LNCaP clone FGC (cell line): ENCODE measurements around the gene PIGZ.
"Not testable (repeated sequence)": the region's sequence is repeated elsewhere in the genome, so short reads cannot be mapped to it uniquely, and the experiment has no call there.

Experiments
- DNase-seq: peaks from one replicate; pipeline ENCODE4 v3.0.0-alpha.2; 2011; ENCODE audit warnings: low read depth
- H3K4me3 ChIP-seq: 2 replicates; pipeline ENCODE4 v1.5.1; 2011; ENCODE audit warnings: mild to moderate bottlenecking, low read depth, low read length, control low read depth
- TF ChIP-seq, protein P1 (sequence below): IDR thresholded peaks from 2 replicates; pipeline ENCODE4 v1.5.1; 2012; ENCODE audit warnings: mild to moderate bottlenecking; ENCODE audit not compliant: control insufficient read depth, insufficient read depth; ENCODE audit errors: extremely low read depth

Gene PIGZ

DNA sequence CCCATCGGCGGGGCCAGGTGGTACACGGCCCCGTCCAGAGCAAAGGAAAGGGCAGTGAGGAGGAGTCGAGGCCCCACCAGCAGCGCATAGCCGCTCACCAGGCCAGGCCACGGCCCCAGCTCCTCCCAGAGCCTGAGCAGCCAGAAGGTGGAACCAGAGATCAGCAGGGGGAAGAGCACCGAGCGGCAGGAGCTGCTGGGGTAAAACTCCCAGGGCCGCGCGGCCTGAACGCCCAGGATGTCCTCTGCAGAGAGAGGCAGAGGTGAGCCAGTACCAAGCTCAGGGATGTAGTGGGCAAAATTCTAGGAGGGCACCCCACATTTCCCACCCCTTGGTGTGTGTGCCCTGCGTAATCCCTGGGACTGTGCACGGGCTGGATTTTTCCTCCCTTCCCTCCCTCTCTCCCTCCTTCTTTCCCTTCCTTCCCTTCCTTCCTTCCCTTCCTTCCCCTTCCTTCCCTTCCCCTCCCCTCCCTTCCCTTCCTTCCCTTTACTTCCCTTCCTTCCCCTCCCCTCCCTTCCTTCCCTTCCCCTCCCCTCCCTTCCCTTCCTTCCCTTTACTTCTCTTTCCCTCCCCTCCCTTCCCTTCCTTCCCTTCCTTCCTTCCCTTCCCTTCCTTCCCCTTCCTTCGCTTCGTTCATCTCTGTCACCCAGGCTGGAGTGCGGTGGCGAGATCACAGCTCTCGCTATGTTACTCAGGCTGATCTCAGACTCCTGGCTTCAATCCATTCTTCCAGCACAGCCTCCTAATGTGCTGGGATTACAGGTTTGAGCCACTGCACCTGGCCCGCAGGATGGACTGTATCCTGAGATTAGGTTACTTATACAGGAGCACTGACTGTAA lies 20.0 kb downstream of the PIGZ start:
- TF ChIP-seq, protein P1, sequence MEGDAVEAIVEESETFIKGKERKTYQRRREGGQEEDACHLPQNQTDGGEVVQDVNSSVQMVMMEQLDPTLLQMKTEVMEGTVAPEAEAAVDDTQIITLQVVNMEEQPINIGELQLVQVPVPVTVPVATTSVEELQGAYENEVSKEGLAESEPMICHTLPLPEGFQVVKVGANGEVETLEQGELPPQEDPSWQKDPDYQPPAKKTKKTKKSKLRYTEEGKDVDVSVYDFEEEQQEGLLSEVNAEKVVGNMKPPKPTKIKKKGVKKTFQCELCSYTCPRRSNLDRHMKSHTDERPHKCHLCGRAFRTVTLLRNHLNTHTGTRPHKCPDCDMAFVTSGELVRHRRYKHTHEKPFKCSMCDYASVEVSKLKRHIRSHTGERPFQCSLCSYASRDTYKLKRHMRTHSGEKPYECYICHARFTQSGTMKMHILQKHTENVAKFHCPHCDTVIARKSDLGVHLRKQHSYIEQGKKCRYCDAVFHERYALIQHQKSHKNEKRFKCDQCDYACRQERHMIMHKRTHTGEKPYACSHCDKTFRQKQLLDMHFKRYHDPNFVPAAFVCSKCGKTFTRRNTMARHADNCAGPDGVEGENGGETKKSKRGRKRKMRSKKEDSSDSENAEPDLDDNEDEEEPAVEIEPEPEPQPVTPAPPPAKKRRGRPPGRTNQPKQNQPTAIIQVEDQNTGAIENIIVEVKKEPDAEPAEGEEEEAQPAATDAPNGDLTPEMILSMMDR, result no peak
- H3K4me3 ChIP-seq, result no peak overlapping the region
- no peak for DNase-seq

DNA sequence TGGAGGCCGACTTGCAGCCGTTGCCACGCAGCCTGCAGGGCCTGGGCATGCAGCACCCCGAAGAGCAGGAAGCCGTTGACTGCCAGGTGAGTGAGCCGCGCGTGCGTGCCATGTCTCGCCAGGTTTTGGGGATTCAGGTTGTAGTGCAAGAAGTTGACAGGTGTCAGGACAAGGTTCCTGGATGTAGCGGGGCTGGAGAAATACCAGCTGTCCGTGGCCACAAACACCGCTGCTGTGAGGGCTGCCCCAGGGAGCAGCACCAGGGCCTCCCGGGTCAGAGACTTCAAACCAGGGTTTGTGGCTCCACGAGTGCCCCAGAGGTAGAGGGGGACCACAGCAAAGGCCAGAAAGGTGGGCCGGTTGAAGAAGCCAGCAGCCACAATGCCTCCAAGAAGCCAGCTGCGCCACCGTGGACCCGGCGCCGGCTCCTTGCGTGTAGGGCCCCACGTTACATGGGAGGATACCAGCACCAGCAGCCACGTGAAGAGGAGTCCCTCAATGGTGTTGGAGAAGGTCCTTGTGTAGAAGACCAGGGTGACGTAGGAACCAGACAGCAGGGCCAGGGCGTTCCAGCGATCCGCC lies 20.7 kb downstream of the PIGZ start:
- TF ChIP-seq, protein P1, result no peak
- H3K4me3 ChIP-seq, result no peak overlapping the region
- no peak for DNase-seq

DNA sequence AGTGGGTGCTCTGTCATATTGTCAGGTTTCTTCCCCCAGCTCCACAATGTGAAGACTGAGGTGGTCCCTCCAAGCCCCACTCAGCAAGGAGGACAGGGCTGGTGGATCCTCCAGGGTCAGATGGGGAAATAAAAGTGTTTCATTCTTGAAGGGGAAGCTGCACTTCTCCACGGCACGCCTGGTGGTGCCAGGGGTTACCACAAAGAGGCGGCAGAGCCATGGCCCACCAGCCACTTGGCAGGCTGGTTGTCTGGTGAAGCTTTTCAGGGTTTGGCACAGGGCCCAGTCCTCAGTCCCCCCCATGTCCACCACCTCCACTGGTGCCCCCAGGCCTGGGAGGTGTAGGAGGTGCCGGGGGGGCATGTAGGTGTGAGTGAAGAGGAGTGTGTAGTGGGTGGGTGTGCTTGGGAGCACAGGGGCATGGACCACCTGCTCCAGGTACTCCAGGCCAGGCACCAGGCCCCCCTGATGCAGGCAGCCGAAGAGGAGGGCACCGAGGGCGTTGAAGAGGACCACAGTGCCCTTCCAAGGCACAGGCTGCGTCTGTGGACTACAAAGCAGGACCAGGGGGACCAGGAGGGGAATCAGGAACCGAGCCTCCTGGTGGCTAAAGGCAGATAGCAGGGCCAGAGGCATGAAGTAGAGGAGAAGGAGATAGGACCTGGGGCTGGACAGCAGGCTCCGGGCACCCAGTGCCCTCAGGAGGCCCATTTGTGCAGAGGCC lies 21.3 kb downstream of the PIGZ start:
- DNase-seq, result no peak
- TF ChIP-seq, protein P1, result peak; percentile 16; the same call in 1 of the 2 replicates
- H3K4me3 ChIP-seq, result no peak overlapping the region

DNA sequence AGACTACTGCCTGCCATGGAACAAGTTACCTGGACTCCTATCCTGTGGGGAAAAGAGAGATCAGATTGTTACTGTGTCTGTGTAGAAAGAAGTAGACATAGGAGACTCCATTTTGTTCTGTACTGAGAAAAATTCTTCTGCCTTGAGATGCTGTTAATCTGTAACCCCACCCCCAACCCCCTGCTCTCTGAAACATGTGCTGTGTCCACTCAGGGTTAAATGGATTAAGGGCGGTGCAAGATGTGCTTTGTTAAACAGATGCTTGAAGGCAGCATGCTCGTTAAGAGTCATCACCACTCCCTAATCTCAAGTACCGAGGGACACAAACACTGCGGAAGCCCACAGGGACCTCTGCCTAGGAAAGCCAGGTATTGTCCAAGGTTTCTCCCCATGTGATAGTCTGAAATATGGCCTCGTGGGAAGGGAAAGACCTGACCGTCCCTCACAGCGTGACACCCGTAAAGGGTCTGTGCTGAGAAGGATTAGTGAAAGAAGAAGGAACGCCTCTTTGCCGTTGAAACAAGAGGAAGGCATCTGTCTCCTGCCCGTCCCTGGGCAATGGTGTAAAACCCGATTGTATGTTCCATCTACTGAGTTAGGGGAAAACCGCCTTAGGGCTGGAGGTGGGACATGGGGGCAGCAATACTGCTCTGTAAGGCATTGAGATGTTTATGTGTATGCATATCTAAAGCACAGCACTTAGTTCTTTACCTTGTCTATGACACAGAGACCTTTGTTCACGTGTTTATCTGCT lies 24.4 kb downstream of the PIGZ start:
- not testable (repeated sequence) for DNase-seq
- peak overlapping the region; percentile 99 for H3K4me3 ChIP-seq

DNA sequence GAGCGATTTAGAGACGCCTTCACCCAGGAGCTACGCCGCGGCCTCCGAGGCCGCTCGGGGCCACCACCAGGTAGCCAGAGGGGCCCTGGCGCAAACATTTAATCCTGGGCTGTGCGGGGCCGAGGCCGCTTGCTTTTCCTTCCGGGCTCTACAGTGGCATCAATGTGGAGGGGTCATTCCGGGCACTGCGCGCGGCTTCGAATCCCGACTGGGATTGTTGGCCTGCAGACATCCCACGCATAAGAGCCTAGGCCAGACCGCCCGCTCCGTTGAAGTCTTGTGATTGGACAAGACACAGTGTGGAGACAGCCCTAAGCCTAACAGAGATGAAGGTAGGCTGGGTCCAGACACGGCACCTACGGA lies 25.7 kb downstream of the PIGZ start:
- TF ChIP-seq, protein P1, result no peak
- peak overlapping the region; percentile 99 for H3K4me3 ChIP-seq
- DNase-seq, result no peak

DNA sequence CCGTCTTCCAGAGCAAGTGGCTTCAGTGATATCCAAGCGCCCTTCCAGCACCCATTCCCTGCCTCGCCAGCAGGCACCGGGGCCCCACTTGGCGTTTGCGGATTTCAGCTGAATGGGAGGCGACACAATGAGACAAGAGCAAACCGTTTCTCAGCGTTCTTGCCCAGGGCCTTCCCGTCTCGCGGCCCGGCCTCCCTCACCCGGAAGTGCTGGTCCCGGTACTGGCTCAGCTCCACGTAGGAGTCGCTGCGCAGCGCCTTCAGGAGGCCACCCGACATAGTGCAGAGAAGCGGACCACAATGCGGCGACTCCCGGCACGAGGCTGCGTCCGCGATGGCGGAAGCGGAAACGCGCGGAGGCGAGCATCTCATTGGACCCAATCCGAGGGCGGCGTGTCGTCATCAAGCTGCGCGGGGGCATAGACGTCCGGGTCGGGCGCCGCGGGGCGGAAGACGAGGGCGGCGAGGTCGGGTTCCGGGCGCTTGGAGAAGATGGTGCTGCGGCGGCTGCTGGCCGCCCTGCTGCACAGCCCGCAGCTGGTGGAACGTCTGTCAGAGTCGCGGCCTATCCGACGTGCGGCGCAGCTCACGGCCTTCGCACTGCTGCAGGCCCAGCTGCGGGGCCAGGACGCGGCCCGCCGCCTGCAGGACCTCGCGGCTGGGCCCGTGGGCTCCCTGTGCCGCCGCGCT lies 26.3 kb downstream of the PIGZ start, which contains the start of gene NCBP2:
NCBP2 (minus strand) TSS at position 303 of the 689 bp plus-strand sequence; CDS start at position 278, 25 bp downstream.
- peak within 1 kb of the TSS; percentile 99 for H3K4me3 ChIP-seq
- TF ChIP-seq, protein P1, result peak; percentile 81
- DNase-seq, result peak; percentile 94
